HG03439 (cell line): ENCODE measurements around the gene PLD1.

Experiments used
- ATAC-seq: cut with Tn5 transposase; IDR thresholded peaks from one replicate; pipeline ENCODE4 v1.9.1; 2021; ENCODE audit warnings: mild to moderate bottlenecking, moderate library complexity; ENCODE audit not compliant: unreplicated experiment

PLD1 gene

GRCh38 chr3:171839270-171839669, 29.0 kb upstream of the PLD1 start:
- no peak for ATAC-seq

GRCh38 chr3:171838218-171838720, 28.0 kb upstream of the PLD1 start:
- no peak for ATAC-seq

GRCh38 chr3:171837698-171838097, 27.4 kb upstream of the PLD1 start:
- ATAC-seq, result no peak

GRCh38 chr3:171836855-171837254, 26.6 kb upstream of the PLD1 start:
- no peak for ATAC-seq

- no peak for ATAC-seq
Measured at GRCh38 chr3:171835613-171836012, 25.3 kb upstream of the PLD1 start.

- ATAC-seq, result no peak
Measured at GRCh38 chr3:171835116-171835515, 24.8 kb upstream of the PLD1 start.

GRCh38 chr3:171834461-171834801, 24.1 kb upstream of the PLD1 start:
- ATAC-seq, result no peak

GRCh38 chr3:171833789-171834460, 23.6 kb upstream of the PLD1 start:
- no peak for ATAC-seq

- no peak for ATAC-seq
Measured at GRCh38 chr3:171832989-171833388, 22.7 kb upstream of the PLD1 start.

- ATAC-seq, result no peak
Measured at GRCh38 chr3:171831936-171832335, 21.7 kb upstream of the PLD1 start.

GRCh38 chr3:171830518-171830875, 20.2 kb upstream of the PLD1 start:
- ATAC-seq, result no peak

- no peak for ATAC-seq
Measured at GRCh38 chr3:171829841-171830517, 19.7 kb upstream of the PLD1 start.

- ATAC-seq, result no peak
Measured at GRCh38 chr3:171828902-171829770, 18.9 kb upstream of the PLD1 start.

GRCh38 chr3:171827836-171828458, 17.7 kb upstream of the PLD1 start:
- no peak for ATAC-seq

- no peak for ATAC-seq
Measured at GRCh38 chr3:171827385-171827784, 17.1 kb upstream of the PLD1 start.

GRCh38 chr3:171825222-171825828, 15.0 kb upstream of the PLD1 start:
- ATAC-seq, result no peak

GRCh38 chr3:171824824-171825221, 14.5 kb upstream of the PLD1 start:
- ATAC-seq, result no peak

GRCh38 chr3:171824116-171824515, 13.8 kb upstream of the PLD1 start:
- no peak for ATAC-seq

- ATAC-seq, result no peak
Measured at GRCh38 chr3:171822431-171823106, 12.3 kb upstream of the PLD1 start.

GRCh38 chr3:171821778-171822358, 11.6 kb upstream of the PLD1 start:
- ATAC-seq, result no peak
